SIG-M5 treated with dmso at 0.1 percent for 504 hours (cell line): ENCODE data around the gene CST3.
"Not testable (repeated sequence)": the region's sequence is repeated elsewhere in the genome, so short reads cannot be mapped to it uniquely, and the experiment has no call there.

Experiments
- DNase-seq: peaks from one replicate; lab custom pipeline; 2025; ENCODE audit not compliant: unreplicated experiment; lab: John Stamatoyannopoulos, UW

Gene CST3, protein sequence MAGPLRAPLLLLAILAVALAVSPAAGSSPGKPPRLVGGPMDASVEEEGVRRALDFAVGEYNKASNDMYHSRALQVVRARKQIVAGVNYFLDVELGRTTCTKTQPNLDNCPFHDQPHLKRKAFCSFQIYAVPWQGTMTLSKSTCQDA

DNA sequence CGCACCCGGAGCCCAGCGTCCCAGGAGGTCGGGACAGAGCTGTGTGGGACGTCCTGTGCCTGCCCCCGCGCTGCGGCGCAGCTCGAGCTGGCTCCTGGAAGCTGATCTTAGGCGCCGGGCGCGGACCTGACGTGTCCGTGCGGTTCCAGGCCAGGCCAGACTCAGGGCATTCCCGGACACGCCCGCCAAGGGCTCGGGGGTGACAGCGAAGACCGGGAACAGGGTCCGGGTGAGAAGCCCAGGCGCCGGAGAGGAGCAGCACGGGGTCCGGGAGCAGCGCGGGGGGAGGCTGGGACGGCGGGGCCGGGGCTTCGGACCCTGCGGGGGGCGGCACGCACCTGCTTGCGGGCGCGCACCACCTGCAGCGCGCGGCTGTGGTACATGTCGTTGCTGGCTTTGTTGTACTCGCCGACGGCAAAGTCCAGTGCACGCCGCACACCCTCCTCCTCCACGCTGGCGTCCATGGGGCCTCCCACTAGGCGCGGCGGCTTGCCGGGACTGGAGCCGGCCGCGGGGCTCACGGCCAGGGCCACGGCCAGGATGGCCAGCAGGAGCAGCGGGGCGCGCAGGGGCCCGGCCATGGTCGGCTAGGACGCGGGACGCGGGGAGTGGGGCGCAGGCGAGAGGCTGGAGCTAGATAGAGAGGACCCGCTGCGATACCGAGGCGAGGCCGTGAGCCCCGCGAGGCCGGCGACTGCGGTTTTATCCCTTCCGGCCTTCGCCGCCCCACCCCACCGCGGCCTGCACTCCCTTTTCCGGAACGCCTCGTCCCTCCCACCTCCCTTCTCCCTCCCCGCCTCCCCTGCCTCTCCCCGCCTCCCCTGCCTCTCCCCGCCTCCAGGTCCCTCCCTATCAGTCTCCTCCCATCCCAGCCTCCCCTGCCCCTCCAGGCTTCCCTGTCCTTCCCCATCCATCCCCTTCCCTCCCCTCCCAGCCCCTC, at the start of gene CST3:
TSS of gene CST3 (minus strand) at position 674 of the 940 bp plus-strand sequence. CDS start at position 581, 93 bp downstream.
- peak; percentile 80 for DNase-seq

DNA sequence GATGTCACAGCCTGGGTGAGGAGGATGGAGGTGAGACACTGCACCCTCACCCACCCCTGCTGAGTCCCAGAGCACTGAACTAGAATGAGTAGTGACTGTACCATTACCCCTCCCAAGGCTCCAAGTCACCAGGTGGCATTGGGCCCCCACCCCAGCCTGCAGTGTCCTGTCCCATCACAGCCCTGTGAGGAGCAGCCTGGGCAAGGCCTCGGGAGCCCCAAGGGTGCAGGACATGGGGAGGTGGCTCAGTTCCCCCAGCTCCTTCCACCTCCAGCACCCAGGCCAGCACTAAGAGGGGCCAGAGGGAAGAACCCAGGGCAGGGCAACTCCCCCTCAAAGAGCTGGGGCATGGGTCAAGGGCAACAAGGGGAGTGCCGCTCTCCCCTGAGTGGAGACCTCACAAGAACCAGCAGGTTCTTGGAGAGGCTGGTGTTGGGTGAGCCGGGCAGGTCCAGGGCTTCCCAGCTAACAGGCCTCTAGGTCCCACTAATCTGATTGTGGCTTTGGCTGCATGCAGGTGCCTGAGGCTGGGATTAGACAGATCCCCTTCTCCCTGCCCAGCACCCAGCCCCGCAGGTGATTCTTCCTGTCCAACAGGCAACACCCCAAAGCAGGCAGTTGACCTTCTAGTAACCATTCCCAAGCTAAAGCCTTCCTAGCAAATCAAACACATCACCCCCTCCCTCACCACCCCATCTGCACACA, 48.4 kb upstream of the CST3 start:
- no peak for DNase-seq

DNA sequence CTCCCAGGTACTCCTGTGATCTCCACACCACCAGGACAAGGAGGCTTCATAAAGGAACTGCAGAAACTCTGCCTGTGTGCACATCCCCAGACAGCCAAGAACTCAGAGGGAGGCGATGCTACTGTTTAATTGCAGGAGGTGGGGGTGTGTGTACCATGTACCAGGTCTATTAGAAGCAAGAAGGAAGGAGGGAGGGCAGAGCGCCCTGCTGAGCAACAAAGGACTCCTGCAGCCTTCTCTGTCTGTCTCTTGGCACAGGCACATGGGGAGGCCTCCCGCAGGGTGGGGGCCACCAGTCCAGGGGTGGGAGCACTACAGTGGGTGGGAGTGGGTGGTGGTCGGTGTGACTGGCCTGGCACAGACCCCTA, 47.8 kb upstream of the CST3 start:
- DNase-seq: not testable (repeated sequence)

DNA sequence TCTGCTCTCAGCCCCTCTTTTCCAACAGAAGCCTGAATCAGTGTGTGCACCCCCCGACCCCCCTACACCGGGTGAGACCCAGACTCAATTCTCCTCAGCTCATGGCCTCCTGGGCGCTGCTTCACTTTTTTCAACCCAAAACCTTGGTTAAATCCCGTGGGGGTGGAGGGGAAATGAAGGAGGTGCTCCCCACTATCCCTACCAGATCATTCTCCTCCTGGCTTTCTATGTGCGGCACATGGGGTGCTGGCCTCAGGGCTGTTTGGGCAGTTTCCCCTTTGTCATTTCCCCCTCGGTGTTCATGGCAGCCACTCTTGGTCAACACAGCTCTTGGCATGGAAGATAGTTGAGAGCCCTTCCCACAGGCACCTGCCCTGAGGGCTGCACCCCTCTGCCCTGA, 46.5 kb upstream of the CST3 start:
- DNase-seq: no peak

DNA sequence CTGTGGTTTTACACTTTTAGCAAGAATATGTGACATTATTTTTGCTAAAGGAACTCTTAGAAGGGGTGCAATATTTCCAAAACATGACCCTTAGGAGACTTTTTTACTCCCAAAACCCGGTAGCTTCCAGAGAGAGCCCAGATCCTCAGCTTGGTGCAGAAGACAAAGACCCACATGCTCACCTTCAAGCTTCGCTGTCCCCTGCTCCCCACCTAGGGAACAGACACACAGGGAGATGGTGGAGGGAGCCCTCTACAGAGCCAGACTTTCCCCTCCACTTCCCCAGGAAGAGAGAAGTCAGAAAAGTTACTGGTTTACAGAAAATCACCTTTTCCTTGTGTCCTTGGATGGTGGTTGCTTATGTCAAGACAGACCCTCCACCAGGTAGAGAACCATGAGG, 46.1 kb upstream of the CST3 start:
- no peak for DNase-seq

DNA sequence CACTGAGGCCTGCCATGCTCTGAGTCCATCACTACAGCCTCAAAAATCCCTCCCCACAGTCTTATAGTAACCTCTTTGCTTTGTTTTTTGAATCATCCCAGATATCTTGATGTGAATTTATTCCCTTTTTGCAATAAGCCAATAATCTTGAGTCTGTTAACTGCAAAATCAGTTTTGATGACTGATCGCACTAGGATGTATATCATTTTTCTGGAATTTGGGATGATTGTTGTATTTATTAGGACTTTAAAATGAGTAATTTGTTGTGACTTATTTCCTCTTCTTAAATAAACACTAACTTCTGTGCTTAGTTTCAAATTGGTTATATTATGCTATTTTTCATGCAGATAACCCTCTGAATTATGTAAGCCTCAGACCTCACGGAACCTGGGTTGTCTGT, 45.5 kb upstream of the CST3 start:
- no peak for DNase-seq

DNA sequence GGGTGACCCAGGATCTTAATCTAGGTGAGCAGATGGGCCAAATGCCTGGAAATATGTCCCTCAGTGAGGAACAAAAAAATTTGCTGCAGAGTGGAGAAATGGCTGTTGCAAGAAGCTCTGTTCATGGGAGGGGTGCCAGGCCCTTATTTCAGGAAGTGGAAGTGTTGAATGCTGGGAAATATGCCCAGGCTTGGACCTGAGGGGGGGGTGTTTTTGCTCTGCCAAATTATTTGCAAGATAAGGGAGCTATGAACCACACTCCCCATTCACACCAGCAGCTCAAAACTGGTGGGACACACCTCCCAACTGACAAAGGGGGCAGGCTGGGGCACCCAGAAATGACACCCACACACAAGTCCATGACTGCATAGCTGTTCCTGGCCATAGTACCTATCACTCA, 42.4 kb upstream of the CST3 start:
- no peak for DNase-seq

DNA sequence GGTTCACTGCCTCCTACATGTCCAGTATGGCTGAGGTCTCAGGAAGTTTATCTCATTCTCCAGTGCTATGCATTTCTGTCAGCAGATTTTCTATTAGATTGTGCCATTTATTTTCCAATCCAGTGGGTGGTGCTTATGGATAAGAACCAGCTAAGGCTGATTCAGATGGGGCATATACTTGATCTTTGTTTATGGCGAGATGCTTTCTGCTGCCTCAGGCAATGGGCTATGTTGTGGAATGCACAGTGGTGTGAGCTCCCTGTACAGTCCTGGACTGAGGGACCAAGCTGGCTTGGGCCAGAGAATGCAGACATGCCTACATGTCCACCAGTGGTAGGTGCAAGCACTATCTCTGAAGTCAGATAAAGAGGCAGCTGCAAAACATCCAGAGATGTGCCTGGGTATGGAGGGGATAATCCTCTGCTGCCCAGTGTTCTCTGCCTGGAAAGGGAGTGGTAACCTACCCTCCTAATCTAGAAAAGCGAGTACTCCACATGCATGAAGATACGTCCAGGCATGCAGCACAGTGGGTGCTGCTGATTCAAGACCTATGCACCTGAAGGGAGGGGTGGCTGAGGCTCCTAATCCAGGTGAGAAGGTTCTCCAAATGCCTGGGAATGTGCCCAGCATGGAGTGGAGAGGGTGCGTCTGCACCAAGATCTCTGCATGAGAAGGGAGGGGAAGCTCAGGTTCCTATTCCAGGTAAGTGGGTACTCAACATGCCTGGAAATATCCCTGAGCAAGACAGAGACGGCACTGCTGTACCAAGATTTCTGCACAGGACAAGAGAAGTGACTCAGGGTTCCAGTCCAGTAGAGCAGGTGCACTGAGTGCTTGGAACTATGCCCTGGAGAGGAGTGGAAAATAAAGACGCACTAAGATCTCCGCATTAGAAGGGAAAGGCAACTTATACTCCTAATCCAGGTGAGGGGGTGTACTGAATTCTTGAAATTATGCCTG, 41.7 kb upstream of the CST3 start:
- DNase-seq: no peak

DNA sequence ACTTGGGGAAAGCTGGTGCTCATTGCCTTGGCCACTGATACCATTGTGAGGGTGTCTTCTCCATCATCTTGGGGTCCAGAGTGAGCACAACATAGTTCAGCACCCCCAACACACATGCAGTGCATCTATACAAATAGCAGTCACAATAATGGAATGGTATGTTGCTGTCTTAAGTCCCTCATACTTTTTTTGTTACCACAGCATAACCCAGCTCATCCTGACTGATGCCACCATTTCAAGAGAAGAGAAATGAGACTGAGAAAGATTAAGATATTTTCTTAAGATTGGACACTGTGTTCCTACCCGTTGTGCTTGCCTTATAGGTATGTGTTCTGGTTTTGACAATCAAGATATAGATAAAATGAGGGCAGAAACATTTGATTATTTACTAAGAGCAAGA, 35.5 kb upstream of the CST3 start:
- DNase-seq: no peak

DNA sequence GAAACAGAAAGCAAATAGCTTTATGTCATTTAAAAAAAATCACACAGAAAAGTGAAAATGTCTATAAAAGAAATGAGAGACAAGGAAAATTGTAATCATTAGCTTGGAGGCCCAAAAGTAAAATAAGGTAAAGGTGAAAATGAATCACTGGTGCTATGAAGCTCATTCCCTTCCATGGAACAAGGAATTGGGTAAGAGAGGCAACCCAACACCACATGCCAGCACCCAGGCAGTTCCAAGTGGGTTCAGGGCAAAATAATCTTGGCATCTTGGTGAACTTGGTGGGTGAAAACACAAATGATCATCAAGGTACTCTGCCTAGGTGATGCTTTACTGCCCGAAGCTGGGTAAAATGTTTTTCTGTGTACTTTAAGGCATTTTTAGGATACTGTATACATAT, 34.4 kb upstream of the CST3 start:
- DNase-seq: no peak

DNA sequence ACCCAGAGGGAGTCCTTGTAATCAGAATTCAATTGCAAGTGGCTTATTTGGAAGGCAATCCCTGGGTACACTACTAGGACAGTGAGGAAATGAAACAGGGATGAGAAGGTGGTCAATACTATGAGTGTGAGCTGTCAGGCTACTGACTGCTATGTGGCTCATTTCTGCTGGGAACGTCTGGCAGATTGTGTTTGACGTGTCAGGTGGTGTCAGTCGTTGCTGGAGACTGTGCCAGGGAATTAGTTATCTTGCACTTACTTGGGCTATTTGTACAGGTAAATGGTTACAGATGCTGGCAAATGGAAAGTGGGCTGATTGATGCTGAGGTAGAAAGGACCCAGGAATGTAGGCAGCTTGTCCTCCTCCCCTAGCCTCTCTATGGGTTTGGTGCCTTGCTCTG, 33.7 kb upstream of the CST3 start:
- no peak for DNase-seq

DNA sequence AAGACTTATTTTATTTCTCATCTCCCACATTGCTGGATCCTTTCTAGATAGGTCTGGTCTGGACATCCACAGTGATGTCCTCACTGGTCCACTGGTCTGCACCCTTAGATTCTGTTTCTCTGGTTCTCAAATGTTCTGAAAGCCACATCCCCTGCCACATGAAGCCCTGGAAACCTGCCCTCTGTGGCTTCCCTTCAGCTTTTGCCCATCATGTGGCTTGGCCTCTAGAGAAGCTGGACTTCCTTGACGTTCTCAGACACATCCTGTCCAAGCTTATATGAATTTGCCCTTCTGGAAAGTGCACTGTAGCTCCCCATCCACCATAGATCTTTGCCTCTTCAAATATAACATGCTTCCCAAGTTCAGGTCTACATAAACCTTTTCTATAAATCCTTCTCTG, 32.6 kb upstream of the CST3 start:
- no peak for DNase-seq

DNA sequence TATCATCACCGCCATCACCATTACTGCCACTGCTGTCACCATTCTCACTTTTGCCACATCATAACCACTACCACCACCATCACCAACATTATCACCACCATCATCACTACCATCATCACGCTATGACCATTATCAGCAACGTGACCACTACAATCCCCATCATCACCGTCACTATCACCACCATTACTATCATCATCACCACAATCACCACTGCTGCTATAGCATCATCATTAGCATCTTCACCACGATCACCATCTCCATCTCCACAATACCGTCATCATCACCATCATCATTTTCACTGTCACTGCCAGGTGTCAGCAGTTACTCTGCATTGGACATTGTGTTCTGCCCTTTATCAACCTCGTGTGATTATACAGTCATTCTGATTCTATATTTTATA, 32.1 kb upstream of the CST3 start:
- no peak for DNase-seq

DNA sequence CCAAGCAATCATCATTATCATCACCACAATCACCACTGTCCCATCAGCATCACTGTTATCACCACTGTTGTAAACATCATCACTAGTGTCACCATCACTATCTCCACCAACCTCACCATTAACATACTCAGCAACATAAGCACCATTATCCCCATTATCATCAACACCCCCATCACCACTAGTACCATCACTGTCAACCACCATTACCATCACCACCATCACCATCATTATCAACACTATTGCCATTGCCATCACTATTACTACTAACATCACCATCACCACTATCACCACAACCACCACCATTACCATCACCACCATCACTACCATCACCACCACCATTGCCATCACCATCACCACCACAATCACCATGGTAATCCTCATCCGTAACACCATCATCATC, 31.6 kb upstream of the CST3 start:
- no peak for DNase-seq

DNA sequence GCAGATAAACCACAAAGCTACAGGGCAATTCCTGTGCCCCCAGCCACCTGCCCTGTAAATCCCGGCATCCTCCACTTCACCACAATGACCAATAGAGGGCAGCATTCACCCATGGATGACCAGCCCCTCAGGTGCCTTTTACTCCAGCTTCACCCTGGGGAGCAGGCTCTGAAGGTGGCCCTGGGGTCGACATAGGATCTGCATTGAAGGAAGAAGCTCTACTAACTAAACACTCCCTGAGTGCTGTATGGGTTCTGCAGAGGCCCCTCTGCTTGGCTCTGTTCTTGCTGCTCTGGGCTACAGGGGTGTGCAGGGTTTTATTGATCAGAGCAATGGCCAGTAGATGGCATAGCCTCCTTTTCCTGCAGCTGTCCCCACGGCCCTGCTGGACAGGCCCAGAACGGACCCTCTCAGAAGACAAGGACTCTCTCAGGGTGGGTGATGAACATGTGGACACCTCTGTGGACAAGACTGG, 30.8 kb upstream of the CST3 start:
- peak; percentile 57 for DNase-seq

DNA sequence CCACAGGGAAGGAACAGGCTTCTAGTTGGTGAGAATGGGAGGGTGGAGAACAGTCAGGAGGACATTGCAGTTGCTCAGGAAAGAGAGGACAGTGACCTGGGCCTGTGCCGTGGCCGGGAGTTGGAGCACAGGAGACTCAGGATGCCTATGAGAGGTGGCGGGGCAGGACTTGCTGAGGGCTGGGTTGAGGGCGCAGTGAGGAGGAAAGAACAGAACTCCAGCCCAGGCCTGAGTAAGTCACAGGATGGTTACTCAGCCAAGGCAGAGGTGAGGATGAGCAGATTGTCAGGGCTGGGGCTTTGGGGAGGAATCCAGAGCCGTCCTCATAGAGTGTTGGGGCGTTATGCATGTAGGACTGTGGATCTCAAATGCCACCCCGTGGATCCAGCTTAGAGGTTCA, 29.9 kb upstream of the CST3 start:
- no peak for DNase-seq

DNA sequence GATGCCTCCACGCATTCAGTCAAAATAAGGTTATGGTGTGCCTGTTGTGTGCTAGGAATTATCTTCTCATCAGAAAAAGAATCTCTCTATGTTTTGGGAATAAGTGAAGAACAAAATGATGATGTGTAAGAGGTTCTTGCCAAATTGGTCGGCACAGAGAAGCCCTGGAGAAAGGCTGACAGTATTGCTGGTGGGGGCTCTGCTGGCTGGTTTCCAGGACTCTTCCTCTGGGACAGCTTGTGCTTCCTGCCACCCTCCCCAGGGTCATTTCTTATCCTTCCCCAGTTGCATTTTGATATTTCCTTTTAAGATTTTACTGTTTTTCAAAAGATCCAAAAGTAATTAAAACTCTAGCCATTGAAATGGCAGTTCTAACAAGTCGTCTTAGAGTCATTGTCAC, 28.9 kb upstream of the CST3 start:
- no peak for DNase-seq

DNA sequence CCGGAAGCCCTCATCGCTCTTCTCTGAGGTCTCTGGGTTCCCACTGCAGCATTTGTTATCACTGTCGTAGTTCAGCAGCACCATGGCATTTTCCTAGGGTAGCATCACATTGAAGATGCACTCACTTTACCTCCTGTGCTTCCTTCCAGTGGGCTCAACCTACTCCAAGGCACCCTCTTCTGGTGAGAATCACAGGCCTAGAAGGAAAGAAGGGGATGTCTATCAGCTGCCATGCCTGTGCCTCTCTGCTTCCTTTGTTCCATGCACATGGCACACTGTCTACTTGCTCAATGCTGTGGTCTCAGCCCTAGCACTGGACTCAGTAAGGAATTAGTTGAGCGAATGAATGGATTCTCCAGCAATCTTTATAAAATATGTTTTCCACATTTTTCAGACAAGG, 28.4 kb upstream of the CST3 start:
- peak; percentile 3 for DNase-seq

DNA sequence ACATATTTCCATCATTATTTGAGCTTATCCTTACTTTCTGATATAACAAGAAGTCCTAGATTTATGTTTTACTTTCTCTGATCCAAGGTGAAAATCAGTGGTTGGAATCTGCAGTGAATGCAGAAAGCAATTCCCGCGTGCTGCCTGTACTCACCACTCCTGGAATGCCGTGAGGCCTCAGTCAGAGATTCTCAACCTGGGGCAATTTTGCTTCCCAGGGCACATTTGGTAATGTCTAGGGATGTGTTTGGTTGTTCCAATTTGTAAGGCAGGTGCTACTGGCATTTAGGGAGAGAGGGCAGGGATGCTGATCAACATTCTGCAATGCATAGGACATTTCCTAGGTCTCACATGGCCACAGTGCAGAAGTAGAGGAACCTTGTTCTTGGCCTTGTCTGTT, 27.2 kb upstream of the CST3 start:
- DNase-seq: no peak

DNA sequence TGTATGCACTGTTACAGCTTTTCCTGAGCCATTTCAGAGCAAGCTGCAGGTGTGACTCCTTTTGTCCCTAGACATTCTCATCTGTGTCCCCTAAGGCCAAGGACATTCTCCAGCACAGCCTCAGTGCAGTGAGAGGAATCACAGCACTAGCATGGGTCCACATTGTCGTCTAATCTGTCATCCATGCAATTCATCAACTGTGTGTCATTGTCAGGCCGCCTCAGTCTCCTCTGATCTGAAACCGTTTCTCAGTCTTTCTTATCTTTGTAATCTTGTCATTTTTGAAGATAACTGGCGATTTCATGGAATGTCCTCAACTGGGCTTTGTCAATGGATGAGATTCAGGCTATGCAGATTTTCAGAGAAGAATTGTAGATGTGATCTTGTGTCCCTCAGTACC, 26.3 kb upstream of the CST3 start:
- DNase-seq: not testable (repeated sequence)

DNA sequence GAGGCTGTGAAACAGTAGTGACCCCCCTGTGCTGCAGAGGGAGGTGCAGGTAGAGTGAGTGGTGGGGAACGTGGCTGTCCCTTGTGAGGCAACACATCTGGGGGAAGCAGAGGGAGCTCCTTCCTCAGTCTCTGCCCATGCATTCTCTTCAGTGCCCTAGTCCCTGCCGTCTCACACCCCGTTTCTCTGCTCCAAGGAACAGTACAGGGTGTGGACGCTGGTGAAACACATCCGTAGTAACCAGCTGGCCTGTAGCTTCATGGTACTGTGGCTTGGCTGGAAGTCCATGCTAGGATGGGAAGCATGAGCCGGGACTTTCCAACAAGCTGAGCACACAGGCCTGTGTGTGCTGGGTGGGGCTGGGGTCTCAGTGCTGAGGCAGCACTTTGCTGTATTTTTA, 25.4 kb upstream of the CST3 start:
- no peak for DNase-seq
